ENCODE measurements around the gene CYP2D6.
"Not testable (repeated sequence)": the region's sequence is repeated elsewhere in the genome, so short reads cannot be mapped to it uniquely, and the experiment has no call there.

Gene CYP2D6

GRCh38 chr22:42138122-42138770 lies 7.6 kb upstream of the CYP2D6 start:
- no peak overlapping the region for H3K4me3 ChIP-seq (ENCODE audit: low read depth, low read length)

GRCh38 chr22:42135688-42136087 lies 5.1 kb upstream of the CYP2D6 start:
- not testable (repeated sequence) for H3K4me3 ChIP-seq (ENCODE audit: low read depth, low read length)

More at GRCh38 chr22:42138122-42138770, 7.6 kb upstream of the CYP2D6 start:
- TF ChIP-seq CTCF (IDR thresholded peaks at IDR 0.05; ENCODE audit: low read depth, low read length): no peak

- no peak for TF ChIP-seq CTCF (IDR thresholded peaks at IDR 0.05; ENCODE audit: low read depth, low read length)
- H3K4me3 ChIP-seq (ENCODE audit: low read depth, low read length): no peak overlapping the region
These were observed 3.8 kb upstream of the CYP2D6 start for GRCh38 chr22:42134100-42135020.

GRCh38 chr22:42132457-42132856 lies 1.8 kb upstream of the CYP2D6 start:
- no peak overlapping the region for H3K4me3 ChIP-seq (ENCODE audit: low read depth, low read length)
- no peak for TF ChIP-seq CTCF (IDR thresholded peaks at IDR 0.05; ENCODE audit: low read depth, low read length)

- H3K4me3 ChIP-seq (ENCODE audit: low read depth, low read length): no peak overlapping the region
- TF ChIP-seq CTCF (IDR thresholded peaks at IDR 0.05; ENCODE audit: low read depth, low read length): no peak
These were observed 952 bp upstream of the CYP2D6 start for GRCh38 chr22:42131562-42131961.

- H3K4me3 ChIP-seq (ENCODE audit: low read depth, low read length): not testable (repeated sequence)
These were observed 428 bp downstream of the CYP2D6 start for GRCh38 chr22:42130182-42130581.

GRCh38 chr22:42128776-42129694 lies 1.6 kb downstream of the CYP2D6 start:
- not testable (repeated sequence) for H3K4me3 ChIP-seq (ENCODE audit: low read depth, low read length)

GRCh38 chr22:42128007-42128406 lies 2.6 kb downstream of the CYP2D6 start:
- H3K4me3 ChIP-seq (ENCODE audit: low read depth, low read length): not testable (repeated sequence)

- TF ChIP-seq CTCF (IDR thresholded peaks at IDR 0.05; ENCODE audit: low read depth, low read length): no peak
- no peak overlapping the region for H3K4me3 ChIP-seq (ENCODE audit: low read depth, low read length)
These were observed 3.0 kb downstream of the CYP2D6 start for GRCh38 chr22:42127606-42128005.

GRCh38 chr22:42123529-42123928 lies 7.1 kb downstream of the CYP2D6 start:
- not testable (repeated sequence) for H3K4me3 ChIP-seq (ENCODE audit: low read depth, low read length)

GRCh38 chr22:42120231-42121021 lies 10.2 kb downstream of the CYP2D6 start:
- not testable (repeated sequence) for H3K4me3 ChIP-seq (ENCODE audit: low read depth, low read length)

Measured in WI38 (cell line).